ENCODE measurements around the gene ADM. TPM values are rescaled to one million over a fixed set of nuclear protein-coding genes. Genes with fewer than 3 reads are reported as not detected.
A peak's percentile ranks its signal among the peaks of the same experiment; 100 is the strongest.

ADM gene
- total RNA-seq, 1 donor from 2014 or later, result 10.3 TPM

DNA sequence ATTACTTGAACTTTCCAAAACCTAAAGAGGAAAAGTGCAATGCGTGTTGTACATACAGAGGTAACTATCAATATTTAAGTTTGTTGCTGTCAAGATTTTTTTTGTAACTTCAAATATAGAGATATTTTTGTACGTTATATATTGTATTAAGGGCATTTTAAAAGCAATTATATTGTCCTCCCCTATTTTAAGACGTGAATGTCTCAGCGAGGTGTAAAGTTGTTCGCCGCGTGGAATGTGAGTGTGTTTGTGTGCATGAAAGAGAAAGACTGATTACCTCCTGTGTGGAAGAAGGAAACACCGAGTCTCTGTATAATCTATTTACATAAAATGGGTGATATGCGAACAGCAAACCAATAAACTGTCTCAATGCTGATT, 2.1 kb downstream of the ADM start:
- intact Hi-C loops (cut with DNase I), result loop anchor here (5.0 to 10.0 kb wide), 4 partner anchors 100 to 550 kb away; no protein-coding TSS in a partner anchor
- ATAC-seq (ENCODE audit: poor library complexity), result no peak
- no peak for DNase-seq

GRCh38 chr11:10307400-10308200, 2.7 kb downstream of the ADM start:
- ATAC-seq (ENCODE audit: poor library complexity) (peak; percentile 62), DNase-seq (peak; percentile 92)
- intact Hi-C loops (cut with DNase I), result loop anchor here (5.0 to 10.0 kb wide), 4 partner anchors 100 to 550 kb away; no protein-coding TSS in a partner anchor

DNA sequence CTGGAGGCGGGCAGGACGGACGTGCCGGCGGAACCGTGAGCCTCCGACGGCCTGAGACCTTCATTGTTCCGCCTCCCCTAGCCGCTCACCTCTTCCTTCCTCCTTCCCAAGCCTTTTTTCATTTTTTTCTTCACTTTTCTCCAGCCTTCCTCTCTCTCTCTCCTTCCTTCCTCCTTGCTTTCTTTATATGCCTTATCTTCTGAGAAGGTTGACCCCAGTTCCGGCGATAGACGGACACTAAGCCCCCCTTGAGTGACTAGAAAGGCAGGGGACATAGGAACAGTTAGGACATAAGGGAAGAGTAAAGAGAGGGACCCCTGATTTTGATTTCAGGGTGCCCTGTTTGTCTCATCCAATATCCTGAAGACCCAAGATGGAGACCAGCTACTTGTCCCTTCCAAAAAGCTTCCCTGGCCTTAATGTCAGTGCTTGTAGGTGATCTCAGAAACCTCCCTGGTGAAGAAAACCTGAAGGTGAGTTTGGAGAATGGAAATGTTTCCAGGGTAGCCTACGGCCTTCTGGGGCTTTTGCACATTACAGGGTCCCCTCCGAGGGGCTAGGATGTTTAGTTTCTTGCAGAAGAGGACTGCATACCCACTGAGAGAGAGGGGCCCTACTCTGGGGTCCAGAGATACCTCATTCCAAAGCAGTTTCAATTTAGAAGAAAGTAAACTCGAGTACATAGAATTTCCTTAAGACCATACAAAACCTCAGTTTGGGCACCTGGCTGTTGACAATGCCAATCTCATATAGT, 3.5 kb downstream of the ADM start:
- DNase-seq, result no peak
- intact Hi-C loops (cut with DNase I), result loop anchor here (5.0 to 10.0 kb wide), 4 partner anchors 101 to 551 kb away; no protein-coding TSS in a partner anchor
- ATAC-seq (ENCODE audit: poor library complexity), result no peak

- peak; percentile 23 for ATAC-seq (ENCODE audit: poor library complexity)
- intact Hi-C loops (cut with DNase I), result loop anchor here (5.0 to 10.0 kb wide), 4 partner anchors 102 to 552 kb away; no protein-coding TSS in a partner anchor
- DNase-seq, result peak; percentile 78
These were observed 4.6 kb downstream of the ADM start for GRCh38 chr11:10309163-10310093.

DNA sequence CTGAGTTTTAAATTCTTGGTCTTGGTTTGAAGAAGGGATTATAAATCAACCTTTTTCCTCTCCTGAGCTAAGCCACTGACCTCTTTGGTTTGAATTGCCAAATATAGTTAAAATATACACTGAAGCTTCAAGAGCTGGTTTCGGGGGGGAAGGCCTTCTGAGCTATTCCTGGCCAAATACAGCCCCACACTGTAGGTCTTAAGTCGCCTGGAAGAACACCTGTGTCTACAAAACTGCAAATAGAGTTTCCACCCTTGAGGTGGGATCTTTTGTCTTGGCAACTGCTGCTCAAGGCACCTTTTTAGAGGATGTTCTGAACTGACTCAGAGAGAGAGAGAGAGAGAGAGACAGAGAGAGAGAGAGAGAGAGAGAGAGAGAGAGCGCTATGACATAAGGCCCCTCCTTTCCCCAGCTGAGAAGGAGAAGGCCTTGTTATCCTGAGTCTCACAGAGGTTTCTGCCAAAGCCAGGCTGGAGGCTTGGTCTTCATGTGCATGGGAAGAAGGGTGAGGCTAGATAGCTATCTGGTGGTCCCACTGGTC, 5.5 kb downstream of the ADM start:
- no peak for DNase-seq
- intact Hi-C loops (cut with DNase I), result no loop called here
- ATAC-seq (ENCODE audit: poor library complexity), result no peak

- no peak for ATAC-seq (ENCODE audit: poor library complexity)
- no peak for DNase-seq
- intact Hi-C loops (cut with DNase I), result no loop called here
These were observed 6.9 kb downstream of the ADM start for GRCh38 chr11:10311802-10312201.

DNA sequence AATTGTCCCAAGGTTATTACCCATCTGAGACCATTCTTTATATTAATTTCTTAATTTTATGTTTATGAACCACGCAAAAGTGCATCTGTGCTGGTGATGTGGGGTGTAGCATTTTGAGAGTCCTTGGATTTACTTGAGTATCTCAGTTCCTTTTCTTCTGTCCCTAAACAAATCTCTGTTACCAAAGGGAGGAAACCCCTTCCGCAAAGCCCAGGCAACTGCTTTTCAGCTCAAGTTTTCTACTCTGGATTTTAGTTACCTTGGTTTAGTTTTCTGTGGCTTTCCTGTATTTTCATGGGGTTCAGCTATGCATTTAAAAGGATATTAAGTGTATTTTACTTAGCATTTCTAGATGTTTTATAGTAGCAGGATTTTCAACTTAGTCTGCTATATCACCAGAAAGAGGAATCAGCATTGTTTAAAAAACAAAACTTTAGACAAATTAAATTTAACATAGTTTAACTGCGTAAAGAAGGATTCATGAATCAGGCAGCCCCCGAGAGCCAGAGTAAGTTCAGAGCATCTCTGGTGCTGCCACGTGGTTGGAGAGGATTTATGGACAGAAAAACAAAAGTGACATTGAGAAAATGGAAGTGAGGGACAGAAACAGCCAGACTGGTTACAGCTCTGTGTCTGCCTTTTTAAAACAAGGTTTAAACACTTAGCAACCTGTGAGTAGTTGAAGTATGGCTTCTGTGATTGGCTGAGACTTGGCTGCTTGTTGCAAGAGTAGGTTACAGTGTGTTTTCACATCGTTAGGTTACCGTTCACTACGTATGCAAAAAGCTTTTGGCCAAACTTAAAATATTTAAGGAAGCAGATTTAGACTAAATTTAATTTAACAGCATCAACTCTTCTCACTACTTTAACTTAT, 9.6 kb downstream of the ADM start:
- ATAC-seq (ENCODE audit: poor library complexity) (peak; percentile 42), DNase-seq (no peak)
- intact Hi-C loops (cut with DNase I), result no loop called here

DNA sequence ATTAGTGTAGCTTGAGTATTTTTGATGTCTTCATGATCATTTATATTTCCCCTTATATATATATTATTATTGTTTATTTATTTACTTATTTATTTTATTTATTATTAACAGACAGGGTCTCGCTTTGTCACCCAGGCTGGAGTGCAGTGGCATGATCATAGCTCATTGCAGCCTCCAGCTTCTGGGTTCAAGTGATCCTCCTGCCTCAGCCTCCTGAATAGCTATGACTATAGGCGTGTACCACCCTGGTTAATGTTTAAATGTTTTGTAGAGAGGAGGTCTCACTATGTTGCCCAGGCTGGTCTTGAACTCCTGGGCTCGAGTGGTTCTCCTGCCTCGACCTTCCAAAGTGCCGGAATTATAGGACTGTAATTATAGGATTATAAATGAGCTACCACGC, 10.2 kb downstream of the ADM start:
- no peak for ATAC-seq (ENCODE audit: poor library complexity)
- no peak for DNase-seq
- intact Hi-C loops (cut with DNase I), result no loop called here

DNA sequence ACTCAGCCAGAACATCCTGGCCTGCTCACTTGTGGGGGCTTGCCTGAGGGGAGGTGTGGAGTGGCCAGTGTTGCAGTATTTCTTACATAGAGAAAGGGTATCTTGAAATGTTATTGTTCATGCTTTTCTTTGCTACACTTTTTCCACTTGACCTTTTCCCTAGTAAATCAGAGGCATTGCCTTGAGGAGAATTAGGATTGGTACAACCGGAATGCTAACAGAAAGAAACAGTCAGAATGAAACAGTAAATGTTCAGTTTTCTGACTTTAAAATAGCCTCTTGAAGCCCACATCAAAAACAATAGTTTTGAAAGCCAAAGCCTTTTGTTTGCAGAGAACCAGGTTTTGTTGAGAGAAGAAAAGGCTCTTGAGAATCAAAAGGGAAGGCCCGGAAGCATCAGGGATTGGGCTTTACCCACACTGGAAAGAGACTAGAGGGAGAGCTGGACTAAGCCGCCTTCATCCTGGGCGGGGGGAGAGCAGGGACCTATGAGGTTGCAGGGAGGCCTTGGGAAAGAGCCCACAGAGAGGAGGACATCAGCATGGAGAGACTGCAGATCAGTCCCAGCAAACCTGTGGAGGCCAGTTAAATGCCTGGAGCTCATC, 12.4 kb downstream of the ADM start:
- ATAC-seq (ENCODE audit: poor library complexity) (no peak), DNase-seq (no peak)
- intact Hi-C loops (cut with DNase I), result no loop called here

- no peak for ATAC-seq (ENCODE audit: poor library complexity)
- intact Hi-C loops (cut with DNase I), result no loop called here
- no peak for DNase-seq
These were observed 13.1 kb downstream of the ADM start for GRCh38 chr11:10317776-10318526.

GRCh38 chr11:10318527-10318802, 13.6 kb downstream of the ADM start:
- DNase-seq (no peak), ATAC-seq (ENCODE audit: poor library complexity) (no peak)
- intact Hi-C loops (cut with DNase I), result no loop called here

GRCh38 chr11:10319702-10320558, 15.1 kb downstream of the ADM start:
- ATAC-seq (ENCODE audit: poor library complexity) (no peak), DNase-seq (no peak)
- intact Hi-C loops (cut with DNase I), result loop anchor here (5.0 kb wide), 2 partner anchors 458 to 563 kb away; no protein-coding TSS in a partner anchor

DNA sequence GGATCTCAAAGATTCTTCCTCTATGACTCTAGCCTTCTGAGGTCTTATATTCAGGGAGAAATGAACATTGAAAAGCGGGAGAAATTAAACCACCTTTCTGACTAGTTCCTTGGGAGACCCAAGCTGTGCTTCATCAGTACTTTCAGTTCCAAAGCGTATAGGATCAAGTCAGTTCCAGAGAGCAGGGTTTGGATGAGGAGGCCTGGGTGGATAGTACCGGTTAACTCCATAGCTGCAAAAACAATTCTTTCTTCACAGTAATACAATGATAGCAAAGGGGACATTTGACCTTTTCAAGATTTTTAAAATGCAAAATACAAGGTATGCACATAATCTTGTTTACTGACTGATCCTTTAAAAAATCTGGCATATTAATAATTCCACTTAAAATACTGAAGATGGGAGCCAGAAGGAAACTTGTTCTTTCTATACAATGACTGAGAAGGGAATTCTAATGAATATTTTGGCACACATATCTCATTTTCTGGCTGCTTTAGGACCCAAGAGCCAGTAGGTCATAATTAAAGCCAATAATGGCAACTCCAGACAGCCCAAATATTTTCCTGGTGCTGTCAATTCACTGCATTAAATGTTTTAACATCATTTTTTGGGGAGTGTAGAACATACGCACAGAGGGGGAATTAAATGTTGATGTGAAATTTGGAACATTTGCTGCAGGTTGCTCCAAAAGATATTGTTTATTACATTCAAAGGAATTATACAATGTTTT, 16.0 kb downstream of the ADM start:
- DNase-seq (no peak), ATAC-seq (ENCODE audit: poor library complexity) (no peak)
- intact Hi-C loops (cut with DNase I), result loop anchor here (5.0 kb wide), 2 partner anchors 459 to 564 kb away; no protein-coding TSS in a partner anchor

- DNase-seq (no peak), ATAC-seq (ENCODE audit: poor library complexity) (no peak)
- intact Hi-C loops (cut with DNase I), result loop anchor here (5.0 kb wide), 2 partner anchors 460 to 565 kb away; no protein-coding TSS in a partner anchor
These were observed 17.5 kb downstream of the ADM start for GRCh38 chr11:10322401-10322800.

Data from Right ventricle myocardium superior (tissue), 1 donor.